Mucosa of stomach (tissue), 1 donor: ENCODE results near the gene PCK2.
A peak's percentile ranks its signal among the peaks of the same experiment; 100 is the strongest.
"Not testable (repeated sequence)": the region's sequence is repeated elsewhere in the genome, so short reads cannot be mapped to it uniquely, and the experiment has no call there.

Experiments used
- H3K27me3 ChIP-seq: one replicate; pipeline ENCODE4 v1.7.0; 2013; ENCODE audit warnings: mild to moderate bottlenecking, low read length; ENCODE audit not compliant: control insufficient read depth, insufficient read depth
- H3K36me3 ChIP-seq: one replicate; pipeline ENCODE4 v1.7.0; 2013; ENCODE audit warnings: low read length; ENCODE audit not compliant: control insufficient read depth, insufficient read depth
- H3K4me1 ChIP-seq: one replicate; pipeline ENCODE4 v1.7.0; 2013; ENCODE audit warnings: mild to moderate bottlenecking, low read length; ENCODE audit not compliant: control insufficient read depth, insufficient read depth
- H3K4me3 ChIP-seq: one replicate; pipeline ENCODE4 v1.7.0; 2013; ENCODE audit warnings: low read length
- H3K9ac ChIP-seq: one replicate; pipeline ENCODE4 v1.7.0; 2013; ENCODE audit warnings: mild to moderate bottlenecking, low read length, moderate library complexity
- H3K9me3 ChIP-seq: one replicate; pipeline ENCODE4 v1.7.0; 2013; ENCODE audit warnings: mild to moderate bottlenecking, low read length, moderate library complexity; ENCODE audit not compliant: control insufficient read depth
- donor health status: Pancreatic carcinoma.

Gene PCK2

GRCh38 chr14:24095271-24096068 lies 1.4 kb downstream of the PCK2 start:
- peaks cover 33% of the 10 kb centered on the region for H3K4me1 ChIP-seq
- H3K9me3 ChIP-seq, result no peaks in the 10 kb centered on the region
- peak overlapping the region; percentile 51 for H3K4me3 ChIP-seq
- peak overlapping the region; percentile 92 for H3K9ac ChIP-seq
- H3K27me3 ChIP-seq, result no peaks in the 10 kb centered on the region
- peaks cover 9% of the 10 kb centered on the region for H3K36me3 ChIP-seq

- H3K9me3 ChIP-seq, result no peaks in the 10 kb centered on the region
- H3K4me1 ChIP-seq, result peaks cover 31% of the 10 kb centered on the region
- H3K27me3 ChIP-seq, result no peaks in the 10 kb centered on the region
- H3K9ac ChIP-seq, result no peak overlapping the region
- no peak overlapping the region for H3K4me3 ChIP-seq
- peaks cover 9% of the 10 kb centered on the region for H3K36me3 ChIP-seq
Measured at GRCh38 chr14:24096545-24097181, 2.6 kb downstream of the PCK2 start.

GRCh38 chr14:24098229-24098926 lies 4.3 kb downstream of the PCK2 start:
- H3K9ac ChIP-seq, result no peak overlapping the region
- no peak overlapping the region for H3K4me3 ChIP-seq
- H3K4me1 ChIP-seq, result peaks cover 20% of the 10 kb centered on the region
- H3K36me3 ChIP-seq, result peaks cover 9% of the 10 kb centered on the region
- H3K27me3 ChIP-seq, result no peaks in the 10 kb centered on the region
- no peaks in the 10 kb centered on the region for H3K9me3 ChIP-seq

GRCh38 chr14:24098927-24099813 lies 5.1 kb downstream of the PCK2 start:
- Histone ChIP-seq H3K9ac (no peak overlapping the region), H3K27me3 (no peaks in the 10 kb centered on the region), H3K9me3 (no peaks in the 10 kb centered on the region), H3K36me3 (peaks cover 9% of the 10 kb centered on the region), H3K4me1 (peaks cover 15% of the 10 kb centered on the region), H3K4me3 (no peak overlapping the region)

GRCh38 chr14:24100197-24100981 lies 6.3 kb downstream of the PCK2 start:
- Histone ChIP-seq H3K27me3 (no peaks in the 10 kb centered on the region), H3K4me3 (no peak overlapping the region), H3K9me3 (no peaks in the 10 kb centered on the region), H3K9ac (no peak overlapping the region), H3K36me3 (peaks cover 9% of the 10 kb centered on the region), H3K4me1 (peaks cover 10% of the 10 kb centered on the region)

GRCh38 chr14:24100982-24101494 lies 6.9 kb downstream of the PCK2 start:
- Histone ChIP-seq H3K4me3 (no peak overlapping the region), H3K27me3 (no peaks in the 10 kb centered on the region), H3K9ac (no peak overlapping the region), H3K36me3 (peaks cover 9% of the 10 kb centered on the region), H3K4me1 (peaks cover 6% of the 10 kb centered on the region), H3K9me3 (no peaks in the 10 kb centered on the region)

- H3K9ac ChIP-seq, result no peak overlapping the region
- H3K36me3 ChIP-seq, result peaks cover 9% of the 10 kb centered on the region
- H3K27me3 ChIP-seq, result no peaks in the 10 kb centered on the region
- peaks cover 6% of the 10 kb centered on the region for H3K4me1 ChIP-seq
- no peaks in the 10 kb centered on the region for H3K9me3 ChIP-seq
- no peak overlapping the region for H3K4me3 ChIP-seq
Measured at GRCh38 chr14:24102357-24103048, 8.4 kb downstream of the PCK2 start.

GRCh38 chr14:24103451-24103850 lies 9.3 kb downstream of the PCK2 start:
- no peak overlapping the region for H3K4me3 ChIP-seq
- H3K27me3 ChIP-seq, result no peaks in the 10 kb centered on the region
- H3K4me1 ChIP-seq, result peaks cover 6% of the 10 kb centered on the region
- H3K9ac ChIP-seq, result no peak overlapping the region
- no peaks in the 10 kb centered on the region for H3K9me3 ChIP-seq
- peaks cover 4% of the 10 kb centered on the region for H3K36me3 ChIP-seq

- not testable (repeated sequence) for H3K4me1 ChIP-seq, H3K27me3 ChIP-seq, H3K36me3 ChIP-seq, H3K4me3 ChIP-seq, H3K9ac ChIP-seq, H3K9me3 ChIP-seq
Measured at GRCh38 chr14:24105609-24106239, 11.6 kb downstream of the PCK2 start.

- Histone ChIP-seq H3K9me3 (no peaks in the 10 kb centered on the region), H3K36me3 (no peaks in the 10 kb centered on the region), H3K4me3 (no peak overlapping the region), H3K27me3 (no peaks in the 10 kb centered on the region), H3K9ac (no peak overlapping the region), H3K4me1 (peaks cover 5% of the 10 kb centered on the region)
Measured at GRCh38 chr14:24106672-24107271, 12.7 kb downstream of the PCK2 start.
